NCI-H1048 (cell line): ENCODE results near the gene FAM168A.

Experiments
- DNase-seq: peaks from one replicate; lab custom pipeline; 2025; lab: John Stamatoyannopoulos, UW

The FAM168A gene

GRCh38 chr11:73388265-73389133 is 209.4 kb downstream of the FAM168A start:
- DNase-seq: no peak

- DNase-seq: no peak
Measured at GRCh38 chr11:73387594-73388264, 210.2 kb downstream of the FAM168A start.

GRCh38 chr11:73386546-73386945 is 211.4 kb downstream of the FAM168A start:
- no peak for DNase-seq

GRCh38 chr11:73386016-73386415 is 211.9 kb downstream of the FAM168A start:
- DNase-seq: no peak

GRCh38 chr11:73384872-73385689 is 212.8 kb downstream of the FAM168A start:
- DNase-seq: no peak

GRCh38 chr11:73384531-73384871 is 213.4 kb downstream of the FAM168A start:
- DNase-seq: no peak

- DNase-seq: no peak
Measured at GRCh38 chr11:73384125-73384441, 213.8 kb downstream of the FAM168A start.

- no peak for DNase-seq
Measured at GRCh38 chr11:73383249-73384124, 214.4 kb downstream of the FAM168A start.

GRCh38 chr11:73382747-73383146 is 215.2 kb downstream of the FAM168A start:
- no peak for DNase-seq

- DNase-seq: no peak
Measured at GRCh38 chr11:73382183-73382582, 215.7 kb downstream of the FAM168A start.

- DNase-seq: no peak
Measured at GRCh38 chr11:73381589-73381988, 216.3 kb downstream of the FAM168A start.

- no peak for DNase-seq
Measured at GRCh38 chr11:73380897-73381410, 217.0 kb downstream of the FAM168A start.

GRCh38 chr11:73380331-73380730 is 217.6 kb downstream of the FAM168A start:
- DNase-seq: no peak

GRCh38 chr11:73379189-73379880 is 218.6 kb downstream of the FAM168A start:
- DNase-seq: no peak

GRCh38 chr11:73376803-73377629 is 220.9 kb downstream of the FAM168A start:
- no peak for DNase-seq

GRCh38 chr11:73376160-73376802 is 221.6 kb downstream of the FAM168A start, which contains the start of gene RELT:
Gene RELT (plus strand): TSS chr11:73376399. CDS start chr11:73389137, 12,738 bp downstream.
- peak; percentile 64 for DNase-seq

GRCh38 chr11:73375830-73376159 is 222.1 kb downstream of the FAM168A start:
- DNase-seq: no peak

GRCh38 chr11:73374151-73374550 is 223.8 kb downstream of the FAM168A start:
- no peak for DNase-seq

GRCh38 chr11:73372375-73372993 is 225.4 kb downstream of the FAM168A start:
- no peak for DNase-seq
